ENCODE data around the gene TAF11L7. TPM values are rescaled to one million over a fixed set of nuclear protein-coding genes. Genes with fewer than 3 reads are reported as not detected.
"Not testable (repeated sequence)": the region's sequence is repeated elsewhere in the genome, so short reads cannot be mapped to it uniquely, and the experiment has no call there.

The TAF11L7 gene
- polyA plus RNA-seq (2013, experiment 1 of 4), result not detected
- polyA plus RNA-seq (2013, experiment 2 of 4), result not detected
- polyA plus RNA-seq (2013, experiment 3 of 4), result not detected
- not detected for polyA plus RNA-seq (2013, experiment 4 of 4)

DNA sequence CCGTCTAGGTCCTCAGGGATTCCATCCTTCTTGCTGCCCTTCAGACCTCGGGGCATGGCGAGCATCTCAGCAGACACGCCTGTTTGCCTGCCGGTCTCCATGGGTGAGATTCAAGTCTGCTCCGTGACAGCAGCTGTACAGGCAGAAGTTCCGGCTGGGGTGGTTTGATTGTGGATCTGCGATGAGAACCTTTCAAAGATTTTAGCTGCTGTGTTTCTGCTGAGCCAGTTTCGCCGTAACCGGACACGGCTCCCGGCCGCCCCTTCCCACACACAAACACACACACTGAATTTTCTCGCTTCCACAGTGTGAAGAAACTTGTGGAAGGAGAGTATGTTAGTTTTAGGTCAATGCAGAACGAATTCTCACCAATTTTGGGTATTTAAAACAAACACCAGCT, at the start of gene TAF11L7:
Gene TAF11L7 (minus strand): TSS at position 101 of the 400 bp plus-strand sequence.
- H3K36me3 ChIP-seq (ENCODE audit: control insufficient read depth, insufficient read depth, low read length); H3K4me3 ChIP-seq (ENCODE audit: insufficient read depth, low read depth, low read length); H3K27ac ChIP-seq (ENCODE audit: insufficient read depth, low read depth, low read length, poor library complexity, severe bottlenecking); H3K4me1 ChIP-seq (ENCODE audit: control insufficient read depth, insufficient read depth, low read length); H3K27me3 ChIP-seq (ENCODE audit: control insufficient read depth, insufficient read depth, low read length, poor library complexity, severe bottlenecking); H3K9me3 ChIP-seq (ENCODE audit: control insufficient read depth, low read length): not testable (repeated sequence)
- WGBS, 2 experiments, result no CpG with 5 or more reads among the region's 16 CpGs

DNA sequence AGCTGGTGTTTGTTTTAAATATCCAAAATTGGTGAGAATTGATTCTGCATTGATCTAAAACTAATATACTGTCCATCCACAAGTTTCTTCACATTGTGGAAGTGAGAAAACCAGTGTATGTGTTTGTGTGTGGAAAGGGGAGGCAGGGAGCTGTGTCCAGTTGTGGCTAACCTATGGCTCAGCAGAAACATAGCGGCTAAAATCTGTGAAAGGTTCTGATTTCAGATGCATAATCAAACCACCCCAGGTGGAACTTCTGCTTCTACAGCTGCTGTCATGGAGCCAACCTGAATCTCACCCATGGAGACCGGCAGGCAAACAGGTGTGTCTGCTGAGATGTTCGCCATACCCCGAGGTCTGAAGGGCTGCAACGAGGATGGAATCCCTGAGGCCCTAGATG, 48.6 kb upstream of the TAF11L7 start, which contains the start of gene TAF11L14:
Gene TAF11L14 (plus strand): TSS at position 301 of the 400 bp plus-strand sequence.
- Histone ChIP-seq H3K27ac (ENCODE audit: insufficient read depth, low read depth, low read length, poor library complexity, severe bottlenecking) (no peak within 1 kb of the TSS), H3K4me1 (ENCODE audit: control insufficient read depth, insufficient read depth, low read length) (no peaks in the 10 kb centered on the region), H3K4me3 (ENCODE audit: insufficient read depth, low read depth, low read length) (no peak within 1 kb of the TSS), H3K9me3 (ENCODE audit: control insufficient read depth, low read length) (no peaks in the 10 kb centered on the region), H3K36me3 (ENCODE audit: control insufficient read depth, insufficient read depth, low read length) (no peaks in the 10 kb centered on the region), H3K27me3 (ENCODE audit: control insufficient read depth, insufficient read depth, low read length, poor library complexity, severe bottlenecking) (no peaks in the 10 kb centered on the region)
- 94% methylated on average over 5 of the region's 5 CpGs for WGBS, 2 experiments

DNA sequence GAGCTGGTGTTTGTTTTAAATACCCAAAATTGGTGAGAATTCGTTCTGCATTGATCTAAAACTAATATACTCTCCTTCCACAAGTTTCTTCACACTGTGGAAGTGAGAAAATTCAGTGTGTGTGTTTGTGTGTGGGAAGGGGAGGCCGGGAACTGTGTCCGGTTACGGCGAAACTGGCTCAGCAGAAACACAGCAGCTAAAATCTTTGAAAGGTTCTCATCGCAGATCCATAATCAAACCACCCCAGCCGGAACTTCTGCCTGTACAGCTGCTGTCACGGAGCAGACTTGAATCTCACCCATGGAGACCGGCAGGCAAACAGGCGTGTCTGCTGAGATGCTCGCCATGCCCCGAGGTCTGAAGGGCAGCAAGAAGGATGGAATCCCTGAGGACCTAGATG, 46.2 kb upstream of the TAF11L7 start, which contains the start of gene TAF11L13:
Gene TAF11L13 (plus strand): TSS at position 301 of the 400 bp plus-strand sequence.
- not testable (repeated sequence) for H3K4me1 ChIP-seq (ENCODE audit: control insufficient read depth, insufficient read depth, low read length); H3K27me3 ChIP-seq (ENCODE audit: control insufficient read depth, insufficient read depth, low read length, poor library complexity, severe bottlenecking); H3K27ac ChIP-seq (ENCODE audit: insufficient read depth, low read depth, low read length, poor library complexity, severe bottlenecking); H3K4me3 ChIP-seq (ENCODE audit: insufficient read depth, low read depth, low read length); H3K36me3 ChIP-seq (ENCODE audit: control insufficient read depth, insufficient read depth, low read length); H3K9me3 ChIP-seq (ENCODE audit: control insufficient read depth, low read length)
- 100% methylated on average over 1 to 2 of the region's 12 CpGs for WGBS, 2 experiments

DNA sequence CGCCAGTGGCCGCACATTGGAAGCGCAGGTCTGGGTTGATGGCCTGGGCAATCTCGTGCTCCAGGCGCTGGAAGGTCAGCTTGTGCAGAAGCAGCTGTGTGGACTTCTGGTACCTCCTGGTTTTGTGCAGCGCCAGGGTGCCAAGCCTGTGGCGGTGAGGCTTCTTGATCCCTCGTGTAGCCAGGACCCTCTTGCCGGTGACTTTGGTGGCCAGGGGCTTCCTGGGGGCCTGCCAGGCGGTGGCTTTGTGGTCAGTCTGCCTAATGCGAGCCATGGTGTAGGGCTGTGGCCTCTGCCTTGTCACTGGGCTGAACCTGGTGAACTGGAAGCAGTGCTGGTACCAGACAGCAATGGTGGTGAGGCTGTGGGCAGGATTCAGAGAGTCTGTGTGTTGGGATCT, 40.1 kb upstream of the TAF11L7 start:
- H3K4me1 ChIP-seq (ENCODE audit: control insufficient read depth, insufficient read depth, low read length), result no peaks in the 10 kb centered on the region
- H3K27ac ChIP-seq (ENCODE audit: insufficient read depth, low read depth, low read length, poor library complexity, severe bottlenecking), result no peak overlapping the region
- H3K4me3 ChIP-seq (ENCODE audit: insufficient read depth, low read depth, low read length), result no peak overlapping the region
- no peaks in the 10 kb centered on the region for H3K27me3 ChIP-seq (ENCODE audit: control insufficient read depth, insufficient read depth, low read length, poor library complexity, severe bottlenecking)
- no peaks in the 10 kb centered on the region for H3K9me3 ChIP-seq (ENCODE audit: control insufficient read depth, low read length)
- no peaks in the 10 kb centered on the region for H3K36me3 ChIP-seq (ENCODE audit: control insufficient read depth, insufficient read depth, low read length)
- WGBS, 2 experiments, result 95 to 97% methylated on average over 11 of the region's 11 CpGs

DNA sequence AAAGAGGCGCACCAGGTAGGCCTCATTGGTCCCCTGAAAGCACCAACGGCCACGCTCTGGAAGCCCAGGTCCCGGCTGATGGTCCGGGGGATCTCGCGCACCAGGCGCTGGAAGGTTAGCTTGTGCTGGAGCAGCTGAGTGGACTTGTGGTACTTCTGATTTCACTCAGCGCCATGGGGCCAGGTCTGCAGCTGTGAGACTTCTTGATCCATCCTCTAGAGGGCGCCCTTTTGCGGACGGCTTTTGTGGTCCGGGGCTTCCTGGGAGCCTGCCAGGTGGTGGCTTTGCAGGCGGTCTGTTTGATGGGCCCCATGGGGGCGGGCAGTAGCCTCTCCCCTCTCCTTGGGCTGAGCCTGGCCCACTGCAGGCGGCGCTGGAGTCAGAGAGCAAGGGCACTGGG, 35.1 kb upstream of the TAF11L7 start:
- H3K27me3 ChIP-seq (ENCODE audit: control insufficient read depth, insufficient read depth, low read length, poor library complexity, severe bottlenecking), result no peaks in the 10 kb centered on the region
- H3K4me3 ChIP-seq (ENCODE audit: insufficient read depth, low read depth, low read length), result no peak overlapping the region
- H3K27ac ChIP-seq (ENCODE audit: insufficient read depth, low read depth, low read length, poor library complexity, severe bottlenecking), result no peak overlapping the region
- WGBS, 2 experiments, result 87 to 88% methylated on average over 17 of the region's 17 CpGs
- no peaks in the 10 kb centered on the region for H3K36me3 ChIP-seq (ENCODE audit: control insufficient read depth, insufficient read depth, low read length)
- no peaks in the 10 kb centered on the region for H3K9me3 ChIP-seq (ENCODE audit: control insufficient read depth, low read length)
- no peaks in the 10 kb centered on the region for H3K4me1 ChIP-seq (ENCODE audit: control insufficient read depth, insufficient read depth, low read length)

DNA sequence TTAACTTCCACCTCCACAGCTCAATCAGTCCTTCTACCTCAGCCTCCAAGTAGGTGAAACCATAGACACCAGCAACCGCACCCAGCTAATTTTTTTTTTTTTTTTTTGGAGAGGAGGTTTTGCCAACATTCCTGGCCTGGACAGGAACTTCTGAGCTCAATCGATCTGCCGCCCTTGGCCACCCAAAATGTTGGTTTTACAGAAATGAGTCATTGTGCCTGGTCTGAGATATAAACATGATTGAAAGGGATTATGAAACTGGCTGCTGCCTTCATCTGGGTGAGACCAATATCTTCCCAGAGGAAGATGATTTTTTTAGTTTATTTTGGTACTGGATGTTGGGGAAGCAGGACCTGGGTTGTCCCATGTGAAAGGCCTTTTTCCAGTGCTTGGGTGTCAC, 33.8 kb upstream of the TAF11L7 start:
- Histone ChIP-seq H3K4me1 (ENCODE audit: control insufficient read depth, insufficient read depth, low read length) (no peaks in the 10 kb centered on the region), H3K27ac (ENCODE audit: insufficient read depth, low read depth, low read length, poor library complexity, severe bottlenecking) (no peak overlapping the region), H3K27me3 (ENCODE audit: control insufficient read depth, insufficient read depth, low read length, poor library complexity, severe bottlenecking) (no peaks in the 10 kb centered on the region), H3K36me3 (ENCODE audit: control insufficient read depth, insufficient read depth, low read length) (no peaks in the 10 kb centered on the region), H3K4me3 (ENCODE audit: insufficient read depth, low read depth, low read length) (no peak overlapping the region), H3K9me3 (ENCODE audit: control insufficient read depth, low read length) (no peaks in the 10 kb centered on the region)
- WGBS, 2 experiments, result 93 to 100% methylated on average over 3 of the region's 3 CpGs

DNA sequence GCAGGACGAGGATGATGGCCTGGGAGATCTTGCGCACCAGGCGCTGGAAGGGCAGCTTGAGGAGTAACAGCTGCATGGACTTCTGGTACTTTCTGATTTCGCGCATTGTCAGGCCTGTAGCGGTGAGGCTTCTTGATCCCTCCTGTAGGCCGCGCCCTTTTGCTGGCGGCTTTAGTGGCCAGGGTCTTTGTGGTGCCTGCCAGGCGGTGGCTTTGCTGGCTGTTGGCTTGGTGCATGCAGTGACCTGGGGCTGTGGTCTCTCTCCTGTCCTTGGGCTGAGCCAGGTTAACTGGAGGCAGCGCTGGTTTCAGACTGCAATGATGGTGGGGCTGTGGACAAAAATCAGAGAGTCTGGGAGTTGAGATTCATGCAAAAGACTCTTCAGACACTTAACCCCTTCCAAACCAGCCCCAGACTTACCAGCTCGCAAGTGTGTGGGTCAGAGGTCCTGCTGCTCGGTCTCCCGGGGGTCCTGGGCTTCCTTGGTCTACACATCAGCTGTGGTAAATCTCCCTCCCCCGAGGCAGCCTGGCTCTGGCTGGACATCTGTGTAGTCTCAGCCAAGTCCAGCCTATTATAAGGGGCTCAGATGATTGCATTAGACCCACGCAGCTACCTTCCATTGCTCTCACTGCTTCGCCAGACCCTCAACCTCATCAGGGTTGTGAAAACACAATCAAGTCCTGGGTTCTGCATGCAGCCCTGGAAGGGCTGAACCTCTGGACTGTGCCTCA, 29.5 kb upstream of the TAF11L7 start:
- Histone ChIP-seq H3K4me3 (ENCODE audit: insufficient read depth, low read depth, low read length) (no peak overlapping the region), H3K4me1 (ENCODE audit: control insufficient read depth, insufficient read depth, low read length) (no peaks in the 10 kb centered on the region), H3K9me3 (ENCODE audit: control insufficient read depth, low read length) (no peaks in the 10 kb centered on the region), H3K27ac (ENCODE audit: insufficient read depth, low read depth, low read length, poor library complexity, severe bottlenecking) (no peak overlapping the region), H3K27me3 (ENCODE audit: control insufficient read depth, insufficient read depth, low read length, poor library complexity, severe bottlenecking) (no peaks in the 10 kb centered on the region), H3K36me3 (ENCODE audit: control insufficient read depth, insufficient read depth, low read length) (no peaks in the 10 kb centered on the region)
- WGBS, 2 experiments, result 95% methylated on average over 17 of the region's 17 CpGs

DNA sequence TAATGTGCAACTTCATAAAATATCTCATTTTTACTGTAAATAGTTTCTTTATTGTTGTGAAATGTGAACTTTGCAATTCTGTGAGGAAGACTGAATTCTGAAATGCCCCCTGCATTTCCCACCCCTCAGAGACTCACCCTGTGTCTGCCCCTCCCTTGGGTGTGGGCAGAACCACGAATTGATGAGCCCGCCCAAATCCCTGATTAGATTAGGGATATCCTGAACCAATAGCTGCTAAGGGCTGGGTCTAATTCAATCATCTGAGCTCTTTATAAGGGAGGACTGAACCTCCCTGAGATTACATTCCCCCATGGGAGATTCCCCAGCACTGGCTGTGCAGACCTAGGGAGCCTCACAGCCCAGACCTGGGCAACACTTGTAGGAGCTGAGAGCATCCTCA, 24.5 kb upstream of the TAF11L7 start, which contains the start of gene TAF11L12:
Gene TAF11L12 (plus strand): TSS at position 301 of the 400 bp plus-strand sequence.
- WGBS, 2 experiments, result 95 to 100% methylated on average over 2 of the region's 2 CpGs
- not testable (repeated sequence) for H3K4me1 ChIP-seq (ENCODE audit: control insufficient read depth, insufficient read depth, low read length); H3K27me3 ChIP-seq (ENCODE audit: control insufficient read depth, insufficient read depth, low read length, poor library complexity, severe bottlenecking); H3K36me3 ChIP-seq (ENCODE audit: control insufficient read depth, insufficient read depth, low read length); H3K27ac ChIP-seq (ENCODE audit: insufficient read depth, low read depth, low read length, poor library complexity, severe bottlenecking); H3K9me3 ChIP-seq (ENCODE audit: control insufficient read depth, low read length); H3K4me3 ChIP-seq (ENCODE audit: insufficient read depth, low read depth, low read length)

DNA sequence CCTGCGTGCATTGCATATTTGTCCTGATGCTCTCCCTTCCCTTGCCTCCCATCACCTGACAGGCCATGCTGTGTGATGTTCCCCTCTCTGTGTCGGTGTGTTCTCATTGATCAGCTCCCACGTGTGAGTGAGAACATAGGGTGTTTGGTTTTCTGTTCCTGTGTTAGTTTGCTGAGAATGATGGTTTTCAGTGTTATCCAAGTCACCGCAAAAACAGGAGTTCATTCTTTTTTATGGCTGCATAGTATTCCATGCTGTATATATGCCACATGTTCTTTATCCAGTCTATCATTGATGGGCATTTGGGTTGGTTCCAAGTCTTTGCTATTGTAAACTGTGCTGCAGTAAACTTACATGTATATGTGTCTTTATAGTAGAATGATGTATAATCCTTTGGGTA, 21.9 kb upstream of the TAF11L7 start:
- 77 to 100% methylated on average over 3 of the region's 4 CpGs for WGBS, 2 experiments
- not testable (repeated sequence) for H3K4me1 ChIP-seq (ENCODE audit: control insufficient read depth, insufficient read depth, low read length); H3K4me3 ChIP-seq (ENCODE audit: insufficient read depth, low read depth, low read length); H3K27me3 ChIP-seq (ENCODE audit: control insufficient read depth, insufficient read depth, low read length, poor library complexity, severe bottlenecking); H3K9me3 ChIP-seq (ENCODE audit: control insufficient read depth, low read length); H3K36me3 ChIP-seq (ENCODE audit: control insufficient read depth, insufficient read depth, low read length); H3K27ac ChIP-seq (ENCODE audit: insufficient read depth, low read depth, low read length, poor library complexity, severe bottlenecking)

DNA sequence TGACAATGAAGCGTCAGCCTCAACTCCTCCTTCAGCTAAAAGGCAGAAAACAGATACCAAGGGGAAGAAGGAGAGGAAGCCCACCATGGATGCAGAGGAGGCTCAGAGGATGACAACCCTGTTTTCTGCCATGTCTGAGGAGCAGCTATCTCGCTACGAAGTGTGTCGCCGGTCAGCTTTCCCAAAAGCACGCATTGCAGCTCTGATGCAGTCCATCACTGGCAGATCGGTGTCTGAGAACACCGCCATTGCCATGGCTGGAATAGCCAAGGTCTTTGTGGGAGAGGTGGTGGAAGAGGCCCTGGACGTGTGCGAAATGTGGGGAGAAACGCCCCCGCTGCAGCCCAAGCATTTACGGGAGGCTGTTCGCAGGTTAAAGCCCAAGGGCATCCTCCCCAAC, 19.4 kb upstream of the TAF11L7 start:
- no peaks in the 10 kb centered on the region for H3K27me3 ChIP-seq (ENCODE audit: control insufficient read depth, insufficient read depth, low read length, poor library complexity, severe bottlenecking)
- no peak overlapping the region for H3K27ac ChIP-seq (ENCODE audit: insufficient read depth, low read depth, low read length, poor library complexity, severe bottlenecking)
- no peak overlapping the region for H3K4me3 ChIP-seq (ENCODE audit: insufficient read depth, low read depth, low read length)
- no peaks in the 10 kb centered on the region for H3K4me1 ChIP-seq (ENCODE audit: control insufficient read depth, insufficient read depth, low read length)
- WGBS, 2 experiments, result 94 to 96% methylated on average over 14 of the region's 14 CpGs
- H3K9me3 ChIP-seq (ENCODE audit: control insufficient read depth, low read length), result no peaks in the 10 kb centered on the region
- H3K36me3 ChIP-seq (ENCODE audit: control insufficient read depth, insufficient read depth, low read length), result no peaks in the 10 kb centered on the region
